ENCODE data around the gene WIF1.
A peak's percentile ranks its signal among the peaks of the same experiment; 100 is the strongest.

WIF1 gene

GRCh38 chr12:65090461-65090860 lies 30.6 kb downstream of the WIF1 start:
- Histone ChIP-seq H3K9me2 (replicated peaks; ENCODE audit: low read depth, low read length) (no peaks in the 10 kb centered on the region), H4K20me1 (ENCODE audit: insufficient read depth, low read length, poor library complexity, severe bottlenecking) (no peaks in the 10 kb centered on the region), H3F3A (ENCODE audit: low read depth) (no peaks in the 10 kb centered on the region), H3K9ac (ENCODE audit: low read depth, low read length, poor library complexity, severe bottlenecking) (no peak overlapping the region), H3K4me1 (ENCODE audit: insufficient read depth, low read length, poor library complexity, severe bottlenecking) (peaks cover 20% of the 10 kb centered on the region), H2AFZ (ENCODE audit: low read length) (no peak overlapping the region), H3K4me3 (ENCODE audit: low read length, poor library complexity, severe bottlenecking) (no peak overlapping the region), H3K4me2 (ENCODE audit: low read depth, low read length, poor library complexity, severe bottlenecking) (no peak overlapping the region), H3K36me3 (ENCODE audit: insufficient read depth, low read length) (no peaks in the 10 kb centered on the region), H3K79me2 (ENCODE audit: insufficient read depth, low read length) (no peaks in the 10 kb centered on the region), H3K27me3 (ENCODE audit: insufficient read depth, low read length, poor library complexity, severe bottlenecking) (no peaks in the 10 kb centered on the region), H3K9me3 (ENCODE audit: insufficient read depth, low read depth, low read length) (no peaks in the 10 kb centered on the region)
- TF ChIP-seq, protein P1, sequence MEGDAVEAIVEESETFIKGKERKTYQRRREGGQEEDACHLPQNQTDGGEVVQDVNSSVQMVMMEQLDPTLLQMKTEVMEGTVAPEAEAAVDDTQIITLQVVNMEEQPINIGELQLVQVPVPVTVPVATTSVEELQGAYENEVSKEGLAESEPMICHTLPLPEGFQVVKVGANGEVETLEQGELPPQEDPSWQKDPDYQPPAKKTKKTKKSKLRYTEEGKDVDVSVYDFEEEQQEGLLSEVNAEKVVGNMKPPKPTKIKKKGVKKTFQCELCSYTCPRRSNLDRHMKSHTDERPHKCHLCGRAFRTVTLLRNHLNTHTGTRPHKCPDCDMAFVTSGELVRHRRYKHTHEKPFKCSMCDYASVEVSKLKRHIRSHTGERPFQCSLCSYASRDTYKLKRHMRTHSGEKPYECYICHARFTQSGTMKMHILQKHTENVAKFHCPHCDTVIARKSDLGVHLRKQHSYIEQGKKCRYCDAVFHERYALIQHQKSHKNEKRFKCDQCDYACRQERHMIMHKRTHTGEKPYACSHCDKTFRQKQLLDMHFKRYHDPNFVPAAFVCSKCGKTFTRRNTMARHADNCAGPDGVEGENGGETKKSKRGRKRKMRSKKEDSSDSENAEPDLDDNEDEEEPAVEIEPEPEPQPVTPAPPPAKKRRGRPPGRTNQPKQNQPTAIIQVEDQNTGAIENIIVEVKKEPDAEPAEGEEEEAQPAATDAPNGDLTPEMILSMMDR (conservative IDR thresholded peaks at IDR 0.05; ENCODE audit: low read length) = no peak
- TF ChIP-seq EZH2phosphoT487 (IDR thresholded peaks at IDR 0.05; ENCODE audit: borderline replicate concordance) = no peak

DNA sequence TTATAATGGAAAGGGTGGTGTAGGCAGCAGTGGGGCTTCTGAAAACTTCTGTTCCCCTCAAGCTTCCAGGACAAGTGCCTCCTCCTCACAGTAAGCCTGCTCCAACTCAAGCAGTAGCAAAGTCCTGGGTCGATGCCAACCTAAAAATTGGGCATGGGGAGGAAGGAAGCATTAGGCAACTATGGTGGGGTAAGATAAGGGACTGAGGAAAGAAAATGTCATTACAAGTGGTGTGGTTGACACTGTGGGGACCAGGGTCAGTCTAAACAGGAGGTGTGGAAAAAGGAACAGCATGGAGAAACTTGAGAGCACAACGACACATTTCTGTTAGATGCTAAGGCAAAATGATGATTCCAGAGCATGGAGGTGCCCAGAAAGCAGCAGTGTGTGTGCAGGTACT lies 34.9 kb downstream of the WIF1 start:
- TF ChIP-seq, protein P1 (conservative IDR thresholded peaks at IDR 0.05; ENCODE audit: low read length) = no peak
- TF ChIP-seq EZH2phosphoT487 (IDR thresholded peaks at IDR 0.05; ENCODE audit: borderline replicate concordance) = no peak
- peak overlapping the region; percentile 16 for H3K4me2 ChIP-seq (ENCODE audit: low read depth, low read length, poor library complexity, severe bottlenecking)
- H3K27me3 ChIP-seq (ENCODE audit: insufficient read depth, low read length, poor library complexity, severe bottlenecking) = no peaks in the 10 kb centered on the region
- peaks cover 25% of the 10 kb centered on the region for H3K4me1 ChIP-seq (ENCODE audit: insufficient read depth, low read length, poor library complexity, severe bottlenecking)
- H3K9me2 ChIP-seq (replicated peaks; ENCODE audit: low read depth, low read length) = no peaks in the 10 kb centered on the region
- H4K20me1 ChIP-seq (ENCODE audit: insufficient read depth, low read length, poor library complexity, severe bottlenecking) = no peaks in the 10 kb centered on the region
- H3K79me2 ChIP-seq (ENCODE audit: insufficient read depth, low read length) = no peaks in the 10 kb centered on the region
- no peak overlapping the region for H3K4me3 ChIP-seq (ENCODE audit: low read length, poor library complexity, severe bottlenecking)
- no peaks in the 10 kb centered on the region for H3F3A ChIP-seq (ENCODE audit: low read depth)
- H2AFZ ChIP-seq (ENCODE audit: low read length) = no peak overlapping the region
- H3K36me3 ChIP-seq (ENCODE audit: insufficient read depth, low read length) = no peaks in the 10 kb centered on the region
- no peaks in the 10 kb centered on the region for H3K9me3 ChIP-seq (ENCODE audit: insufficient read depth, low read depth, low read length)
- H3K9ac ChIP-seq (ENCODE audit: low read depth, low read length, poor library complexity, severe bottlenecking) = no peak overlapping the region

DNA sequence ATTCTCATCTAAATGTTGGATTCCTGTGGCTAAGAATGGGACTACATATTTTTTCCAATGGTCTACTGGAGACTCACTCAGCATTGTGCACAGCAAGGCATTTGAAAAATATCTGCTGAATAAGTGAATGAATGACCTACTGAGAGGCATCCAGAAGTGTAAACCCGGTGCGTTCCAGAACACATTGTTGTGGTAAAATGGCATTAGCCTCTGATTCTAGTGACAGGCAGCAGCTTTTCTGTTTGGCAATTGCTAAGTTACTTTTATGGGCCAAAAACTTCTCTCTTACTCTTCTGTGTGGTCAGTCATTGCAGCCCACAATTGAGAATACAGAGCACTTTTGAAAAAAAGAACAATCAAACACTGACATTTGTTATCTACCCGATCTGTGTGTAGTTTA lies 36.5 kb downstream of the WIF1 start:
- Histone ChIP-seq H3K4me2 (ENCODE audit: low read depth, low read length, poor library complexity, severe bottlenecking) (no peak overlapping the region), H3F3A (ENCODE audit: low read depth) (no peaks in the 10 kb centered on the region), H3K9me2 (replicated peaks; ENCODE audit: low read depth, low read length) (no peaks in the 10 kb centered on the region), H4K20me1 (ENCODE audit: insufficient read depth, low read length, poor library complexity, severe bottlenecking) (no peaks in the 10 kb centered on the region), H3K4me3 (ENCODE audit: low read length, poor library complexity, severe bottlenecking) (no peak overlapping the region), H3K27me3 (ENCODE audit: insufficient read depth, low read length, poor library complexity, severe bottlenecking) (no peaks in the 10 kb centered on the region), H3K9me3 (ENCODE audit: insufficient read depth, low read depth, low read length) (no peaks in the 10 kb centered on the region), H2AFZ (ENCODE audit: low read length) (no peak overlapping the region), H3K36me3 (ENCODE audit: insufficient read depth, low read length) (no peaks in the 10 kb centered on the region), H3K9ac (ENCODE audit: low read depth, low read length, poor library complexity, severe bottlenecking) (no peak overlapping the region), H3K79me2 (ENCODE audit: insufficient read depth, low read length) (no peaks in the 10 kb centered on the region), H3K4me1 (ENCODE audit: insufficient read depth, low read length, poor library complexity, severe bottlenecking) (peaks cover 28% of the 10 kb centered on the region)
- TF ChIP-seq, protein P1 (conservative IDR thresholded peaks at IDR 0.05; ENCODE audit: low read length) = no peak
- TF ChIP-seq EZH2phosphoT487 (IDR thresholded peaks at IDR 0.05; ENCODE audit: borderline replicate concordance) = no peak
